Calu3 (cell line): ENCODE measurements around the gene TNFSF10. TPM values are rescaled to one million over a fixed set of nuclear protein-coding genes. Genes with fewer than 3 reads are reported as not detected.

ENCODE experiments used
- BruUV-seq: library from RNA; stranded (reverse); fragments of 400-500 nt; replicated peaks from 2 replicates; lab custom pipeline; 2021; lab: Mats Ljungman, UMichigan
- CTCF ChIA-PET: fragments of 300-600 bp; sonication (Branson Sonifier 250); formaldehyde crosslinking; loops from one replicate; lab custom pipeline; 2022; ENCODE audit warnings: antibody characterized with exemption; lab: Charles Lee
- DNase-seq: peaks from one replicate; pipeline ENCODE4 v3.0.0; 2022
- H3K27ac Mint-ChIP-seq: one replicate; pipeline ENCODE4 v1.8.0; 2022; ENCODE audit warnings: mixed read lengths; ENCODE audit not compliant: unreplicated experiment
- H3K27me3 Mint-ChIP-seq: one replicate; pipeline ENCODE4 v1.8.0; 2022; ENCODE audit warnings: mixed read lengths; ENCODE audit not compliant: unreplicated experiment
- H3K36me3 Mint-ChIP-seq: one replicate; pipeline ENCODE4 v1.8.0; 2022; ENCODE audit warnings: mild to moderate bottlenecking, moderate library complexity, mixed read lengths; ENCODE audit not compliant: insufficient read depth, unreplicated experiment
- H3K4me1 Mint-ChIP-seq: one replicate; pipeline ENCODE4 v1.8.0; 2022; ENCODE audit warnings: mild to moderate bottlenecking, low read depth, mixed read lengths; ENCODE audit not compliant: unreplicated experiment
- H3K4me3 Mint-ChIP-seq: one replicate; pipeline ENCODE4 v1.8.0; 2022; ENCODE audit warnings: mild to moderate bottlenecking, low read depth, moderate library complexity, mixed read lengths; ENCODE audit not compliant: unreplicated experiment
- H3K9me3 Mint-ChIP-seq: one replicate; pipeline ENCODE4 v1.8.0; 2022; ENCODE audit warnings: low read depth, mixed read lengths; ENCODE audit not compliant: unreplicated experiment
- intact Hi-C: fragments of 100-400 bp; cut with micrococcal nuclease; formaldehyde crosslinking; loops from one replicate; pipeline ENCODE4 v1.10.0; 2022; ENCODE audit not compliant: unreplicated experiment
- total RNA-seq: library from RNA; stranded (reverse); gene quantifications from 2 replicates; pipeline ENCODE4 v1.2.3, GENCODE V29; 2022
- TF ChIP-seq, protein P1 (sequence below): fragments of 200-600 bp; IDR thresholded peaks from one replicate; pipeline ENCODE4 v1.8.0; 2022; ENCODE audit warnings: antibody characterized with exemption; ENCODE audit not compliant: unreplicated experiment

Gene TNFSF10
- total RNA-seq, 1 experiment from 2014 or later = 41.4 TPM

GRCh38 chr3:172536505-172536904, 13.3 kb upstream of the TNFSF10 start:
- Mint-ChIP-seq H3K9me3 (peaks cover 3% of the 10 kb centered on the region), H3K36me3 (peaks cover 6% of the 10 kb centered on the region), H3K27ac (no peak overlapping the region), H3K4me1 (peaks cover 29% of the 10 kb centered on the region), H3K4me3 (no peak overlapping the region), H3K27me3 (no peaks in the 10 kb centered on the region)
- CTCF ChIA-PET = no interaction called here
- intact Hi-C loops = no loop called here
- no peak for DNase-seq
- BruUV-seq = no TSS peak
- TF ChIP-seq, protein P1, sequence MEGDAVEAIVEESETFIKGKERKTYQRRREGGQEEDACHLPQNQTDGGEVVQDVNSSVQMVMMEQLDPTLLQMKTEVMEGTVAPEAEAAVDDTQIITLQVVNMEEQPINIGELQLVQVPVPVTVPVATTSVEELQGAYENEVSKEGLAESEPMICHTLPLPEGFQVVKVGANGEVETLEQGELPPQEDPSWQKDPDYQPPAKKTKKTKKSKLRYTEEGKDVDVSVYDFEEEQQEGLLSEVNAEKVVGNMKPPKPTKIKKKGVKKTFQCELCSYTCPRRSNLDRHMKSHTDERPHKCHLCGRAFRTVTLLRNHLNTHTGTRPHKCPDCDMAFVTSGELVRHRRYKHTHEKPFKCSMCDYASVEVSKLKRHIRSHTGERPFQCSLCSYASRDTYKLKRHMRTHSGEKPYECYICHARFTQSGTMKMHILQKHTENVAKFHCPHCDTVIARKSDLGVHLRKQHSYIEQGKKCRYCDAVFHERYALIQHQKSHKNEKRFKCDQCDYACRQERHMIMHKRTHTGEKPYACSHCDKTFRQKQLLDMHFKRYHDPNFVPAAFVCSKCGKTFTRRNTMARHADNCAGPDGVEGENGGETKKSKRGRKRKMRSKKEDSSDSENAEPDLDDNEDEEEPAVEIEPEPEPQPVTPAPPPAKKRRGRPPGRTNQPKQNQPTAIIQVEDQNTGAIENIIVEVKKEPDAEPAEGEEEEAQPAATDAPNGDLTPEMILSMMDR = no peak

DNA sequence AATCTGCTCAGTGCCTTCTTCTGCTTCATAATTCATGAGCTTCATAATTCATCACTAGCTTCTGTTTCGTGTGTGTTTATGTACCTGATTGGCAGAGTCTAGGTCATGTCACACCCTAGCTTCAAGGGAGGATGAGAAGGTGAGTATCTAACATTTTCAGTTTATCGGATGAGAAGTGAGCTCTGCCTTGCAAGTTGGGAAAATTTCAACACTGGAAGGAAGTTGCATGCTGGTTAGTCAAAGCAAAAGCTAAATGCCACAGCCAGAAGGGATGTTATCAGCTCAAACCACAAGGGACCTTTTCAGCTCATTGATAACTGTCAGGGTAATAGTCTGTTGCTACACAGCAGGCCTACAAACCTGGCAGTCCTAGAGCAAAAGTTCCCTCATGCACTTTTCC, 7.3 kb upstream of the TNFSF10 start:
- no peak for DNase-seq
- no peaks in the 10 kb centered on the region for H3K9me3 Mint-ChIP-seq
- no peaks in the 10 kb centered on the region for H3K27me3 Mint-ChIP-seq
- intact Hi-C loops = no loop called here
- BruUV-seq = no TSS peak
- CTCF ChIA-PET = interaction anchor here (0.9 to 1.2 kb wide), 6 partner anchors 8 to 54 kb away, joined by 3 to 8 read pairs (median 4); no protein-coding TSS in a partner anchor
- no peak overlapping the region for H3K4me3 Mint-ChIP-seq
- H3K27ac Mint-ChIP-seq = no peak overlapping the region
- H3K36me3 Mint-ChIP-seq = no peaks in the 10 kb centered on the region
- TF ChIP-seq, protein P1 = no peak
- H3K4me1 Mint-ChIP-seq = no peaks in the 10 kb centered on the region

- CTCF ChIA-PET = interaction anchor here (1.0 to 1.2 kb wide), 5 partner anchors 9 to 30 kb away, joined by 3 to 8 read pairs (median 4); no protein-coding TSS in a partner anchor
- Mint-ChIP-seq H3K27ac (no peak overlapping the region), H3K27me3 (no peaks in the 10 kb centered on the region), H3K36me3 (no peaks in the 10 kb centered on the region), H3K4me3 (no peak overlapping the region), H3K4me1 (no peaks in the 10 kb centered on the region), H3K9me3 (no peaks in the 10 kb centered on the region)
- intact Hi-C loops = no loop called here
- TF ChIP-seq, protein P1 = no peak
- no peak for DNase-seq
- BruUV-seq = no TSS peak
Observed at GRCh38 chr3:172530101-172530561, 6.9 kb upstream of the TNFSF10 start.

GRCh38 chr3:172528677-172529076, 5.4 kb upstream of the TNFSF10 start:
- peaks cover 14% of the 10 kb centered on the region for H3K4me1 Mint-ChIP-seq
- H3K27ac Mint-ChIP-seq = no peak overlapping the region
- TF ChIP-seq, protein P1 = no peak
- CTCF ChIA-PET = interaction anchor here (0.7 to 1.5 kb wide), 3 partner anchors 9 to 1116 kb away, joined by 3 to 6 read pairs (median 4); no protein-coding TSS in a partner anchor
- H3K36me3 Mint-ChIP-seq = no peaks in the 10 kb centered on the region
- H3K27me3 Mint-ChIP-seq = no peaks in the 10 kb centered on the region
- no TSS peak for BruUV-seq
- no peaks in the 10 kb centered on the region for H3K9me3 Mint-ChIP-seq
- no peak overlapping the region for H3K4me3 Mint-ChIP-seq
- DNase-seq = no peak
- intact Hi-C loops = no loop called here
